Kidney (tissue), 14 donors: ENCODE measurements around the gene HCAR2. TPM values are rescaled to one million over a fixed set of nuclear protein-coding genes. Genes with fewer than 3 reads are reported as not detected.
"Not testable (repeated sequence)": the region's sequence is repeated elsewhere in the genome, so short reads cannot be mapped to it uniquely, and the experiment has no call there.

ENCODE experiments used
- DNase-seq, 5 donors: peaks; one replicate each; pipeline ENCODE4 v3.0.0-alpha.2; 2013 to 2020
- FAIRE-seq: peaks from 2 replicates; lab custom pipeline; 2012; peaks lifted over from hg19 to GRCh38; lab: Jason Lieb, UNC
- H3K27ac ChIP-seq, 2 donors: one replicate each; pipeline ENCODE4 v1.7.0; 2013; ENCODE audit warnings: low read depth in 2 of 2, low read length in 2 of 2, inconsistent platforms in 1 of 2
- H3K27me3 ChIP-seq: one replicate; pipeline ENCODE4 v1.7.1; 2013; ENCODE audit warnings: low read length, inconsistent platforms; ENCODE audit not compliant: control insufficient read depth, insufficient read depth
- H3K36me3 ChIP-seq, 3 donors: one replicate each; pipeline versions ENCODE4 v1.7.0 to v1.7.1; 2013; ENCODE audit warnings: low read length in 3 of 3, control low read depth in 1 of 3, inconsistent platforms in 1 of 3; ENCODE audit not compliant: insufficient read depth in 3 of 3, control insufficient read depth in 2 of 3
- H3K4me1 ChIP-seq, 3 donors: one replicate each; pipeline versions ENCODE4 v1.7.0 to v1.7.1; 2013; ENCODE audit warnings: low read length in 3 of 3, inconsistent platforms in 1 of 3, low read depth in 1 of 3; ENCODE audit not compliant: control insufficient read depth in 2 of 3, insufficient read depth in 2 of 3
- H3K4me3 ChIP-seq, 3 donors: one replicate each; pipeline versions ENCODE4 v1.7.0 to v1.8.1; 2013; ENCODE audit warnings: low read length in 3 of 3, control low read depth in 1 of 3, inconsistent platforms in 1 of 3
- H3K9ac ChIP-seq, 3 donors: one replicate each; pipeline versions ENCODE4 v1.7.0 to v1.7.1; 2013; ENCODE audit warnings: low read length in 3 of 3, control low read depth in 1 of 3, inconsistent platforms in 1 of 3
- H3K9me3 ChIP-seq, 3 donors: one replicate each; pipeline versions ENCODE4 v1.7.0 to v1.7.1; 2013; ENCODE audit warnings: low read length in 3 of 3, control low read depth in 1 of 3, inconsistent platforms in 1 of 3; ENCODE audit not compliant: control insufficient read depth in 2 of 3, insufficient read depth in 1 of 3
- intact Hi-C: fragments of 100-400 bp; cut with DNase I; formaldehyde crosslinking; loops from one replicate; pipeline ENCODE4 v1.11.1; 2022
- polyA plus RNA-seq: library from polyadenylated mRNA; stranded (reverse); fragments of 350-450 nt; fragmentation: Illumina TruSeq; extraction: RNeasy Lipid Tissue Mini Kit (QIAGEN cat#74804); gene quantifications from one replicate; pipeline ENCODE4 v1.2.3, GENCODE V29; 2014; ENCODE audit warnings: low read depth, low replicate concordance; ENCODE audit not compliant: insufficient read depth
- total RNA-seq: library from RNA; stranded (reverse); fragmentation: NEBNext Ultra II Directional; extraction: Animal tissue kit (Norgen Biotek cat#: 25700); gene quantifications from one replicate; pipeline ENCODE4 v1.2.1, GENCODE V29; 2021
- TF ChIP-seq, protein P1 (sequence below): IDR thresholded peaks from 3 replicates; pipeline ENCODE4 v1.5.1; 2012; ENCODE audit warnings: mild to moderate bottlenecking, moderate library complexity, borderline replicate concordance; ENCODE audit not compliant: insufficient read depth; ENCODE audit errors: extremely low read depth
- donor health status: control.
- donor health status: control.
- donor health status: control.
- donor health status: control.
- donor health status: control.
- donor health status: DM: yes; HTN: yes; CAD: no.
- donor health status: Normal renal cell carcinoma (clear cell type).

HCAR2 gene
- total and polyA plus RNA-seq, 2 donors from 2014 or later = not detected

DNA sequence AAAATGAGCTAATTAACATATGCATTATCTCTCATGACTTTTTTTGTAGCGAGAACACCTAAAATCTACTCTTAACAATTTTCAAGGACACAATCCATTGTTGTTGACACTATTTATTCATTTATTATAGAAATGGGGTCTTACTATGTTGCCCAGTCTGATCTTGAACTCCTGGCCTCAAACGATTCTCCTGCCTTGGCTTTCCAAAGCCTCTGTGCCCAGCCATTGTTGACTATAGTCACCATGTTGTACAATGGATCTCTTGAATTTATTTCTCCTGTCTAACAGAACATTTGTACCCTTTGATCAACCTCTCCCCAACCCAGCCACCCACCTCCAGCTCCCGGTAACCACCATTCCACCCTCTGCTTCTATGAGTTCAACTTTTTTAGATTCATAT is 41.2 kb downstream of the HCAR2 start:
- intact Hi-C loops = no loop called here

DNA sequence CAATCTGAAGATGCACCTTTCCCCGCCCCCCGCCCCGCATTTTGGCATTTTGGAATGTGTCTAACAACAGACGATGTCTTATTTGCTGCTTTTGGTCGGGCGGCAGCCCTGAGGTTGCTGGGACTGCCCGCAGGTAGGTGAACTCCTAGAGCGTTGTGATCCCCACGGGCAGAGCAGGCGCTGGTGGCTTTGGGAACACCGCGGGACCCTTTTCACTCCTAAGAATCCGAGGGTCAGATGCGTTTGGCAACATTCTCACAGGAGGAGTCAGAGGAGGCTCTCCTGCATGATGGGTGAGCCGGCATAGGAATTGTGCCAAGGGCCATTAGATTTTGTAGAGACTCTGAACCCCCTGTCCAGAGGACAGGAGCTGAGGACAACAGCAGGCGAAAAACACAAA is 41.9 kb downstream of the HCAR2 start:
- Histone ChIP-seq H3K4me3 (no peak overlapping the region), H3K4me1 (peaks cover 0 to 2% (median 0%) of the 10 kb centered on the region in 3 donors), H3K27ac (no peak overlapping the region), H3K36me3 (no peaks in the 10 kb centered on the region), H3K27me3 (no peaks in the 10 kb centered on the region), H3K9ac (no peak overlapping the region), H3K9me3 (no peaks in the 10 kb centered on the region)
- intact Hi-C loops = no loop called here
- no peak for FAIRE-seq
- TF ChIP-seq, protein P1, sequence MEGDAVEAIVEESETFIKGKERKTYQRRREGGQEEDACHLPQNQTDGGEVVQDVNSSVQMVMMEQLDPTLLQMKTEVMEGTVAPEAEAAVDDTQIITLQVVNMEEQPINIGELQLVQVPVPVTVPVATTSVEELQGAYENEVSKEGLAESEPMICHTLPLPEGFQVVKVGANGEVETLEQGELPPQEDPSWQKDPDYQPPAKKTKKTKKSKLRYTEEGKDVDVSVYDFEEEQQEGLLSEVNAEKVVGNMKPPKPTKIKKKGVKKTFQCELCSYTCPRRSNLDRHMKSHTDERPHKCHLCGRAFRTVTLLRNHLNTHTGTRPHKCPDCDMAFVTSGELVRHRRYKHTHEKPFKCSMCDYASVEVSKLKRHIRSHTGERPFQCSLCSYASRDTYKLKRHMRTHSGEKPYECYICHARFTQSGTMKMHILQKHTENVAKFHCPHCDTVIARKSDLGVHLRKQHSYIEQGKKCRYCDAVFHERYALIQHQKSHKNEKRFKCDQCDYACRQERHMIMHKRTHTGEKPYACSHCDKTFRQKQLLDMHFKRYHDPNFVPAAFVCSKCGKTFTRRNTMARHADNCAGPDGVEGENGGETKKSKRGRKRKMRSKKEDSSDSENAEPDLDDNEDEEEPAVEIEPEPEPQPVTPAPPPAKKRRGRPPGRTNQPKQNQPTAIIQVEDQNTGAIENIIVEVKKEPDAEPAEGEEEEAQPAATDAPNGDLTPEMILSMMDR = no peak
- DNase-seq = no peak

More for the DNA sequence above, 41.2 kb downstream of the HCAR2 start:
- Histone ChIP-seq H3K4me1 (peaks cover 0 to 2% (median 0%) of the 10 kb centered on the region in 3 donors), H3K27me3 (no peaks in the 10 kb centered on the region), H3K36me3 (no peaks in the 10 kb centered on the region), H3K4me3 (no peak overlapping the region), H3K27ac (no peak overlapping the region), H3K9me3 (no peaks in the 10 kb centered on the region), H3K9ac (no peak overlapping the region)
- no peak for FAIRE-seq
- no peak for DNase-seq
- TF ChIP-seq, protein P1 = no peak

DNA sequence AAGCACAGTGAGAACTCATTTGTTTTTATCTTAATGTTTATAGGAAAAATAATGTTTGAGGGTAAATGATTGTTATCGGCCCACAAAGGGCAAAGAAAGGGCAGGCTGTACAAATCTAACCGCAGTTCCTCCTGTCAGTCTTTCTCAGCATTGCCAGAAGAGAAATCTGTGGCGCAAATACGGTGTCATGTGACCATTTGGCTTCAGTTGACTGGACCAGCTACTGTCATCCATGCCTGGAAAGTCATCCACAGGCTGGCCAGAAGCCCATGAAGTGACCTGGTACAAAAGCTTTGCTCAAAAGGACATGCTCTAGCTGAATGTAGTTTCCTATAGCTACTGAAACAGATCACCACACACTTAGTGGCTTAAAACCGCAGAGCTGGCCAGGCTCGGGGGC is 43.6 kb downstream of the HCAR2 start:
- no peaks in the 10 kb centered on the region for H3K27me3 ChIP-seq
- H3K36me3 ChIP-seq = no peaks in the 10 kb centered on the region
- FAIRE-seq (no peak), DNase-seq (peak in 1 of 5 donors; percentile 78)
- H3K9ac ChIP-seq = no peak overlapping the region
- intact Hi-C loops = no loop called here
- no peak overlapping the region for H3K4me3 ChIP-seq
- TF ChIP-seq, protein P1 = no peak
- H3K9me3 ChIP-seq = no peaks in the 10 kb centered on the region
- H3K4me1 ChIP-seq = peaks cover 0 to 2% (median 0%) of the 10 kb centered on the region in 3 donors
- no peak overlapping the region for H3K27ac ChIP-seq

DNA sequence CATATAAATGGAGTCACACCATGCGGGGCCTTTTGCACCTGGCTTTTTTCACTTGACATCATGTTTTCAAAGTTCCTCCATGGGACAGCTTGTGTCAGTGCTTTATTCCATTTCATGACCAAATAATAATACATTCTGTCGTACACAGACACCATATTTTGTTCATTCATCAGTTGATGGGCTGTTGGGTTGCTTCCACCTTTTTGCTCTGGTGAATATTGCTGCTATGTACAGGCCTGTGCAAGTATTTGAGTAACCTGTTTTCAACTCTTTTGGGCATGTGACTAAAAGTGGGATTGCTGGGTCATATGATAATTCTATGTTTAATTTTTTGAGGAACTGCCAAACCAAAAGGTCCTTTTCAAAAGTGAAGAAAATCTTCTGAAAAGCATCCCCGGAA is 46.9 kb downstream of the HCAR2 start:
- Histone ChIP-seq H3K4me3 (no peak overlapping the region), H3K36me3 (no peaks in the 10 kb centered on the region), H3K27ac (no peak overlapping the region), H3K27me3 (no peaks in the 10 kb centered on the region), H3K9ac (no peak overlapping the region), H3K9me3 (no peaks in the 10 kb centered on the region), H3K4me1 (peaks cover 0 to 2% (median 0%) of the 10 kb centered on the region in 3 donors)
- intact Hi-C loops = no loop called here
- FAIRE-seq = no peak
- TF ChIP-seq, protein P1 = no peak
- no peak for DNase-seq

DNA sequence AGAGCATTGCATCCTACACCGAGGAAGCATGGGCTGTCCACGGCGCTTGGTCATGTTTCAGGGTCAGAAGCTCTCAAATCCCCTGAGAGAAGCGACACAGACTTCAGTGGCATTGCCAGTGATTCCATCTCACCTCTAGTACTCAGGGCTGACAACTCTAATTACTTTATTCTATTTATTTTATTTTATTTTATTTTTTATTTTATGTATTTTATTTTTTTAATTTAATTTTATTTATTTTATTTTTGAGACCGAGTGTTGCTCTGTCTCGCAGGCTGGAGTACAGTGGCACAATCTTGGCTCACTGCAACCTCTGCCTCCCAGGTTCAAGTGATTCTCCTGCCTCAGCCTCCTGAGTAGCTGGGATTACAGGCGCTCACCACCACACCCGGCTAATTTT is 49.9 kb downstream of the HCAR2 start:
- H3K27me3 ChIP-seq, H3K36me3 ChIP-seq, H3K4me1 ChIP-seq, H3K9ac ChIP-seq, H3K9me3 ChIP-seq, FAIRE-seq, H3K4me3 ChIP-seq, DNase-seq, H3K27ac ChIP-seq, intact Hi-C loops: not testable (repeated sequence)
